SJSA1 (cell line): ENCODE results near the gene CBARP. TPM values are rescaled to one million over a fixed set of nuclear protein-coding genes. Genes with fewer than 3 reads are reported as not detected.

Experiments
- DNase-seq, 2 experiments: peaks; one replicate each; pipeline ENCODE4 v3.0.0-alpha.2; 2015 to 2020; ENCODE audit warnings: low spot score in 2 of 2, low read depth in 1 of 2
- H3K27ac ChIP-seq: fragments of 250-450 bp; sonication (Bioruptor Pico); 2 replicates; pipeline ENCODE4 v1.5.1; 2020; ENCODE audit warnings: mild to moderate bottlenecking, moderate library complexity
- H3K27me3 ChIP-seq: fragments of 250-450 bp; sonication (Bioruptor Pico); replicated peaks from 2 replicates; pipeline ENCODE4 v1.5.1; 2020; ENCODE audit warnings: mild to moderate bottlenecking, moderate library complexity
- H3K36me3 ChIP-seq: fragments of 250-450 bp; sonication (Bioruptor Pico); 2 replicates; pipeline ENCODE4 v1.5.1; 2020; ENCODE audit warnings: mild to moderate bottlenecking
- H3K4me1 ChIP-seq: fragments of 250-450 bp; sonication (Bioruptor Pico); replicated peaks from 2 replicates; pipeline ENCODE4 v1.6.1; 2021; ENCODE audit warnings: mild to moderate bottlenecking
- H3K4me3 ChIP-seq: fragments of 250-450 bp; sonication (Bioruptor Pico); 2 replicates; pipeline ENCODE4 v1.5.1; 2020; ENCODE audit warnings: mild to moderate bottlenecking
- H3K9me3 ChIP-seq: fragments of 250-450 bp; sonication (Bioruptor Pico); replicated peaks from 2 replicates; pipeline ENCODE4 v1.5.1; 2020; ENCODE audit warnings: mild to moderate bottlenecking
- total RNA-seq: library from RNA; depleted of rRNA; stranded (reverse); fragments of >200 nt; shearing (Covaris generic); gene quantifications from 2 replicates; pipeline ENCODE4 v1.2.3, GENCODE V29; 2014

Gene CBARP
- total RNA-seq, 1 experiment from 2014 or later: 1.6 TPM

- peaks cover 33% of the 10 kb centered on the region for H3K36me3 ChIP-seq
Observed at GRCh38 chr19:1230783-1231489, 6.9 kb downstream of the CBARP start.

GRCh38 chr19:1229924-1230782 is 7.7 kb downstream of the CBARP start:
- no peak overlapping the region for H3K27ac ChIP-seq
- no peaks in the 10 kb centered on the region for H3K9me3 ChIP-seq
- no peaks in the 10 kb centered on the region for H3K27me3 ChIP-seq
- DNase-seq: no peak
- no peak overlapping the region for H3K4me3 ChIP-seq
- H3K36me3 ChIP-seq: peaks cover 36% of the 10 kb centered on the region
- no peaks in the 10 kb centered on the region for H3K4me1 ChIP-seq

More at GRCh38 chr19:1230783-1231489, 6.9 kb downstream of the CBARP start:
- H3K4me3 ChIP-seq: no peak overlapping the region
- no peaks in the 10 kb centered on the region for H3K27me3 ChIP-seq
- DNase-seq: no peak
- peaks cover 4% of the 10 kb centered on the region for H3K4me1 ChIP-seq
- H3K9me3 ChIP-seq: no peaks in the 10 kb centered on the region
- no peak overlapping the region for H3K27ac ChIP-seq

- Histone ChIP-seq H3K4me3 (no peak overlapping the region), H3K4me1 (no peaks in the 10 kb centered on the region), H3K27ac (no peak overlapping the region), H3K36me3 (peaks cover 36% of the 10 kb centered on the region), H3K27me3 (no peaks in the 10 kb centered on the region), H3K9me3 (no peaks in the 10 kb centered on the region)
- no peak for DNase-seq
Observed at GRCh38 chr19:1229056-1229923, 8.5 kb downstream of the CBARP start.

- H3K36me3 ChIP-seq: peaks cover 46% of the 10 kb centered on the region
- H3K4me3 ChIP-seq: no peak overlapping the region
- H3K27ac ChIP-seq: no peak overlapping the region
- no peaks in the 10 kb centered on the region for H3K9me3 ChIP-seq
- no peaks in the 10 kb centered on the region for H3K4me1 ChIP-seq
- DNase-seq: no peak
- H3K27me3 ChIP-seq: no peaks in the 10 kb centered on the region
Observed at GRCh38 chr19:1228161-1228957, 9.4 kb downstream of the CBARP start.

- DNase-seq: no peak
- Histone ChIP-seq H3K27me3 (no peaks in the 10 kb centered on the region), H3K4me3 (no peak overlapping the region), H3K9me3 (no peaks in the 10 kb centered on the region), H3K36me3 (peaks cover 54% of the 10 kb centered on the region), H3K4me1 (peaks cover 4% of the 10 kb centered on the region; the same call in 1 of the 2 replicates), H3K27ac (no peak overlapping the region)
Observed at GRCh38 chr19:1227304-1228054, 10.3 kb downstream of the CBARP start.

- Histone ChIP-seq H3K4me3 (no peak overlapping the region), H3K27ac (no peak overlapping the region), H3K27me3 (no peaks in the 10 kb centered on the region), H3K9me3 (no peaks in the 10 kb centered on the region), H3K4me1 (peaks cover 4% of the 10 kb centered on the region; the same call in 1 of the 2 replicates), H3K36me3 (peaks cover 62% of the 10 kb centered on the region)
- DNase-seq: no peak
Observed at GRCh38 chr19:1226522-1227303, 11.1 kb downstream of the CBARP start.

- Histone ChIP-seq H3K4me1 (peaks cover 4% of the 10 kb centered on the region; the same call in 1 of the 2 replicates), H3K9me3 (no peaks in the 10 kb centered on the region), H3K27me3 (no peaks in the 10 kb centered on the region), H3K36me3 (peaks cover 67% of the 10 kb centered on the region), H3K27ac (no peak overlapping the region), H3K4me3 (no peak overlapping the region)
- no peak for DNase-seq
Observed at GRCh38 chr19:1226227-1226518, 11.6 kb downstream of the CBARP start.

GRCh38 chr19:1225440-1226226 is 12.2 kb downstream of the CBARP start:
- Histone ChIP-seq H3K4me3 (no peak overlapping the region), H3K36me3 (peaks cover 73% of the 10 kb centered on the region), H3K4me1 (peaks cover 4% of the 10 kb centered on the region; the same call in 1 of the 2 replicates), H3K9me3 (no peaks in the 10 kb centered on the region), H3K27me3 (no peaks in the 10 kb centered on the region), H3K27ac (no peak overlapping the region)
- DNase-seq: no peak

GRCh38 chr19:1224847-1225246 is 13.0 kb downstream of the CBARP start:
- Histone ChIP-seq H3K27me3 (no peaks in the 10 kb centered on the region), H3K27ac (no peak overlapping the region), H3K4me3 (no peak overlapping the region), H3K4me1 (peaks cover 4% of the 10 kb centered on the region; the same call in 1 of the 2 replicates), H3K9me3 (no peaks in the 10 kb centered on the region), H3K36me3 (peaks cover 81% of the 10 kb centered on the region)
- DNase-seq: no peak

- H3K27ac ChIP-seq: no peak overlapping the region
- H3K4me1 ChIP-seq: peaks cover 4% of the 10 kb centered on the region; the same call in 1 of the 2 replicates
- no peak overlapping the region for H3K4me3 ChIP-seq
- DNase-seq: no peak
- no peaks in the 10 kb centered on the region for H3K9me3 ChIP-seq
- peaks cover 82% of the 10 kb centered on the region for H3K36me3 ChIP-seq
- H3K27me3 ChIP-seq: no peaks in the 10 kb centered on the region
Observed at GRCh38 chr19:1224047-1224825, 13.6 kb downstream of the CBARP start.
